Aortic smooth muscle cell (primary cell): ENCODE data around the gene GFM1. TPM values are rescaled to one million over a fixed set of nuclear protein-coding genes. Genes with fewer than 3 reads are reported as not detected.

Source experiments
- total RNA-seq: library from RNA; depleted of rRNA; stranded (reverse); fragments of >200 nt; gene quantifications from 2 replicates; pipeline ENCODE4 v1.2.3, GENCODE V29; 2014

The GFM1 gene
- total RNA-seq: 41.0 and 44.5 TPM in 2 replicates

DNA sequence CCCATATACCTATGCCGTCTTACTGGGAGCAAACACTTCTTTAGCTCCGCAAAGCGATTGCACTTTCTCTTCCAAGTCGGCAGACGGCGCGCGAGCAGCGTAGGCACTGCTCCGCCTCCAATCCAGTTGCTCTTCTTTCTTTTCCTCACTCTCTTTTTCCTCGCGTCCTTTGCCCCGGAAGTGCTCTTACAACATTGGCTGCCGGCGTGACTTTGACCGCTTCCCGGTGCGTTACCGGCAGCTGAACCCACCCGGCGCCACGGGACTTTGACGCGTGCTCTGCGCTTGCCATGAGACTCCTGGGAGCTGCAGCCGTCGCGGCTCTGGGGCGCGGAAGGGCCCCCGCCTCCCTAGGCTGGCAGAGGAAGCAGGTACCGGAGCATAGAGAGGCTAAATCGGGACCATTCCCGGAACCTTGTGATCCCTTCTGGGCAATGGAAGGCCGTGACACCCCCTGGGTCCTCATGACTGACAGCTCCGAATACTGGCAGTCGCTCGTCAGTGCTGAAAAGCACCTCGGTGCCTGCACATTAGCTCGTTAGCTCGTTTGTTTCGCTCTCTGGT, at the start of gene GFM1:
TSS of gene GFM1 (plus strand) at position 183 of the 564 bp plus-strand sequence. CDS start at position 291, 108 bp downstream.

GRCh38 chr3:158672215-158673176, 28.2 kb downstream of the GFM1 start, which contains the start of gene LXN:
Gene LXN, minus strand, starts transcription at chr3:158672648. Its CDS starts 170 bp downstream, at chr3:158672478.

GRCh38 chr3:158731938-158732855, 87.9 kb downstream of the GFM1 start, which contains the start of gene RARRES1:
Gene RARRES1, minus strand, starts transcription at chr3:158732457. Its CDS starts 42 bp downstream, at chr3:158732415.

Other genes with a start within 250 kb of the GFM1 start
- 5.4 and 6.7 TPM in 2 replicates for gene MLF1, start 73.3 kb upstream of the GFM1 start, total RNA-seq
- gene LXN, start 28.1 kb downstream of the GFM1 start, total RNA-seq: 157 and 377 TPM in 2 replicates
- 29.4 and 40.8 TPM in 2 replicates for gene RARRES1, start 87.9 kb downstream of the GFM1 start, total RNA-seq
- 232 and 269 TPM in 2 replicates for gene MFSD1, start 157.5 kb downstream of the GFM1 start, total RNA-seq